IMR-90 (cell line): ENCODE results near the gene PHF21A. TPM values are rescaled to one million over a fixed set of nuclear protein-coding genes. Genes with fewer than 3 reads are reported as not detected.
"Not testable (repeated sequence)": the region's sequence is repeated elsewhere in the genome, so short reads cannot be mapped to it uniquely, and the experiment has no call there.

ENCODE experiments used
- ATAC-seq: fragments of 200-7000 bp; cut with Tn5 transposase; 2 replicates; pipeline ENCODE4 v1.9.1; 2020; ENCODE audit warnings: low read depth, mild to moderate bottlenecking, moderate library complexity
- BruUV-seq: library from RNA; stranded (reverse); fragments of 400-500 nt; replicated peaks from 2 replicates; lab custom pipeline; 2021; lab: Mats Ljungman, UMichigan
- CTCF ChIA-PET: fragments of 300-600 bp; formaldehyde crosslinking; extraction: SDS; loops from one replicate; lab custom pipeline; 2021; ENCODE audit warnings: antibody characterized with exemption; lab: Yijun Ruan, JAX
- POLR2A ChIA-PET: fragments of 300-600 bp; sonication (Branson Sonifier 250); formaldehyde crosslinking; loops from one replicate; lab custom pipeline; 2022; ENCODE audit warnings: antibody characterized with exemption; ENCODE audit not compliant: unreplicated experiment; lab: Charles Lee
- DNase-seq: peaks from one replicate; pipeline ENCODE4 v3.0.0; 2013
- H2AFZ ChIP-seq: replicated peaks from 2 replicates; pipeline ENCODE3; 2013; ENCODE audit warnings: low read length, mild to moderate bottlenecking; ENCODE audit not compliant: poor library complexity
- H2AK5ac ChIP-seq: 2 replicates; pipeline ENCODE4 v1.6.1; 2013; ENCODE audit warnings: low read depth, low read length, inconsistent platforms
- H2AK9ac ChIP-seq: replicated peaks from 2 replicates; pipeline ENCODE3; 2013; ENCODE audit warnings: mild to moderate bottlenecking, low read depth, low read length, moderate library complexity; ENCODE audit not compliant: poor library complexity
- H2BK120ac ChIP-seq: 2 replicates; pipeline ENCODE4 v1.6.1; 2013; ENCODE audit warnings: low read depth, low read length, inconsistent platforms
- H2BK15ac ChIP-seq: 3 replicates; pipeline ENCODE4 v1.6.1; 2013; ENCODE audit warnings: low read depth, low read length, inconsistent platforms
- H2BK20ac ChIP-seq: 2 replicates; pipeline ENCODE4 v1.6.1; 2013; ENCODE audit warnings: low read depth, mild to moderate bottlenecking, inconsistent platforms, low read length, moderate library complexity
- H2BK5ac ChIP-seq: 2 replicates; pipeline ENCODE4 v1.6.1; 2013; ENCODE audit warnings: mild to moderate bottlenecking, low read depth, low read length, inconsistent platforms; ENCODE audit not compliant: poor library complexity, severe bottlenecking
- H3K14ac ChIP-seq: replicated peaks from 2 replicates; pipeline ENCODE4 v1.6.1; 2013; ENCODE audit warnings: low read depth, low read length, inconsistent platforms
- H3K18ac ChIP-seq: 2 replicates; pipeline ENCODE4 v1.6.1; 2013; ENCODE audit warnings: low read depth, low read length, control low read depth
- H3K23ac ChIP-seq: 2 replicates; pipeline ENCODE4 v1.6.1; 2013; ENCODE audit warnings: low read depth, low read length, inconsistent platforms
- H3K27ac ChIP-seq: 2 replicates; pipeline ENCODE4 v1.5.1; 2013; ENCODE audit warnings: mild to moderate bottlenecking, control low read depth, low read length; ENCODE audit not compliant: insufficient read depth
- H3K27me3 ChIP-seq: 2 replicates; pipeline ENCODE4 v1.6.1; 2013; ENCODE audit warnings: low read length; ENCODE audit not compliant: control insufficient read depth, insufficient read depth
- H3K36me3 ChIP-seq: 2 replicates; pipeline ENCODE4 v1.6.1; 2013; ENCODE audit warnings: low read length, mixed read lengths; ENCODE audit not compliant: control insufficient read depth, insufficient read depth
- H3K4ac ChIP-seq: 2 replicates; pipeline ENCODE4 v1.6.1; 2013; ENCODE audit warnings: low read depth, low read length, inconsistent platforms
- H3K4me1 ChIP-seq: 2 replicates; pipeline ENCODE4 v1.6.1; 2013; ENCODE audit warnings: low read length, mixed read lengths; ENCODE audit not compliant: control insufficient read depth, insufficient read depth
- H3K4me2 ChIP-seq: 2 replicates; pipeline ENCODE4 v1.6.1; 2013; ENCODE audit warnings: low read depth, mild to moderate bottlenecking, control low read depth, low read length, moderate library complexity
- H3K4me3 ChIP-seq: 2 replicates; pipeline ENCODE4 v1.5.1; 2013; ENCODE audit warnings: low read depth, mild to moderate bottlenecking, control low read depth, low read length, moderate library complexity; ENCODE audit not compliant: insufficient read depth
- H3K56ac ChIP-seq: 2 replicates; pipeline ENCODE4 v1.6.1; 2013; ENCODE audit warnings: low read length, inconsistent platforms; ENCODE audit not compliant: insufficient read depth; ENCODE audit errors: extremely low read depth
- H3K79me1 ChIP-seq, 2 experiments: 2 replicates each; pipeline ENCODE4 v1.6.1; 2013; ENCODE audit warnings: low read length in 2 of 2, inconsistent platforms in 1 of 2, low read depth in 1 of 2
- H3K9ac ChIP-seq: 2 replicates; pipeline ENCODE4 v1.6.1; 2013; ENCODE audit warnings: low read depth, low read length, control low read depth
- H3K9me1 ChIP-seq: 2 replicates; pipeline ENCODE4 v1.6.1; 2013; ENCODE audit warnings: low read length, inconsistent platforms; ENCODE audit not compliant: insufficient read depth
- H3K9me3 ChIP-seq: 2 replicates; pipeline ENCODE4 v1.6.1; 2013; ENCODE audit warnings: low read length; ENCODE audit not compliant: control insufficient read depth, insufficient read depth
- H4K20me1 ChIP-seq: 2 replicates; pipeline ENCODE4 v1.6.1; 2013; ENCODE audit warnings: low read length, inconsistent platforms; ENCODE audit not compliant: insufficient read depth
- H4K5ac ChIP-seq: 2 replicates; pipeline ENCODE4 v1.6.1; 2013; ENCODE audit warnings: mild to moderate bottlenecking, low read depth, low read length, control low read depth
- H4K8ac ChIP-seq, 2 experiments: 2 replicates each; pipeline ENCODE4 v1.6.1; 2013; ENCODE audit warnings: low read depth in 2 of 2, low read length in 2 of 2, control low read depth in 1 of 2, inconsistent platforms in 1 of 2
- H4K91ac ChIP-seq: 2 replicates; pipeline ENCODE4 v1.6.1; 2013; ENCODE audit warnings: low read depth, low read length, inconsistent platforms; ENCODE audit not compliant: insufficient read depth
- WGBS, 2 experiments: methylation state at CpG; one replicate each; pipeline versions ENCODE4 v1.1.5 to v1.1.7; 2013; ENCODE audit warnings: missing lambda C conversion rate in 2 of 2; ENCODE audit not compliant: insufficient read length in 1 of 2; ENCODE audit errors: extremely low coverage in 2 of 2; 5-methylcytosine and 5-hydroxymethylcytosine counted together
- dilution Hi-C: fragments of 300-500 bp; cut with HindIII; formaldehyde crosslinking; loops from one replicate; pipeline ENCODE4 v1.14.3; 2018; ENCODE audit warnings: low sequenced_read_pairs; ENCODE audit not compliant: unreplicated experiment
- in situ Hi-C: fragments of 300-500 bp; cut with MboI; formaldehyde crosslinking; loops from 3 replicates; pipeline ENCODE4 v1.14.3; 2019; ENCODE audit warnings: low sequenced_read_pairs, inconsistent platforms, mixed read lengths
- intact Hi-C: fragments of 100-400 bp; cut with micrococcal nuclease; formaldehyde crosslinking; loops from 2 replicates; pipeline ENCODE4 v1.10.0; 2022
- polyA plus RNA-seq, 3 experiments: library from polyadenylated mRNA; depleted of rRNA; stranded (reverse); fragments of >200 nt; gene quantifications; 2 replicates each; pipeline ENCODE4 v1.2.3, GENCODE V29; 2012; ENCODE audit warnings: low replicate concordance in 1 of 3
- total RNA-seq: library from RNA; depleted of rRNA; stranded (reverse); fragments of >200 nt; gene quantifications from 2 replicates; pipeline ENCODE4 v1.2.3, GENCODE V29; 2012

PHF21A gene
- total and polyA plus RNA-seq, 2 of the 4 experiments (the other 2 are of a cell fraction), result 9.0 to 20.6 TPM

DNA sequence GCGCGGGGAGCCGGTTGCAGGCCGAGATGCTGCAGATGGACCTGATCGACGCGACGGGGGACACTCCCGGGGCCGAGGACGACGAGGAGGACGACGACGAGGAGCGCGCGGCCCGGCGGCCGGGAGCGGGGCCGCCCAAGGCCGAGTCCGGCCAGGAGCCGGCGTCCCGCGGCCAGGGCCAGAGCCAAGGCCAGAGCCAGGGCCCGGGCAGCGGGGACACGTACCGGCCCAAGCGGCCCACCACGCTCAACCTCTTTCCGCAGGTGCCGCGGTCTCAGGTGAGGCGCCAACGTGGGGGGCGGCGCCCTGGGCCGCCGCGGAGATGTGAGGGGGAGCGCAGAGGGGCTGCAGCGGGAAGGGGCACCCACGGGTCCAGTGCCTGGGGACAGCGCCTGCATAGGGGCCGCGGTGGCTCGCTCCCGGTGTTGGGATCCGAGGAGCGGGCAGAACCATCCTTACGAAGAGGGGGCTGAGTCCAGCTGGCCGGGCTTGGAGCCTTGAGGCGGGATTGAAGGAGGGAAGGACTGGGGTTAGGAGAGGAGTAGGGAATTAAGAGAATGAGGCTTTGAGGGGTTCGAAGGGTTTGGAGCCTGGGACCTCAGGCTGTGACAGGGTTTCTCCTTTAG lies 221.0 kb downstream of the PHF21A start:
- Histone ChIP-seq H3K9ac (peak overlapping the region; percentile 27), H4K20me1 (peaks cover 19% of the 10 kb centered on the region), H3K14ac (0 out of 2 replicates have a peak overlapping the region, but pooled peaks have one; percentile 4), H3K36me3 (peaks cover 15% of the 10 kb centered on the region), H3K4ac (0 out of 2 replicates have a peak overlapping the region, but pooled peaks have one; percentile 27), H3K4me3 (peak overlapping the region; percentile 50), H3K27ac (peak overlapping the region; percentile 3; the same call in 1 of the 2 replicates), H2AFZ (peak overlapping the region; percentile 96), H3K4me2 (peak overlapping the region; percentile 83), H3K23ac (peak overlapping the region; percentile 65; the same call in 1 of the 2 replicates), H2AK9ac (peak overlapping the region; percentile 44), H3K27me3 (peaks cover 23% of the 10 kb centered on the region)
- intact Hi-C loops, H4K5ac ChIP-seq, H3K79me1 ChIP-seq, H2AK5ac ChIP-seq, DNase-seq, H3K18ac ChIP-seq, H3K4me1 ChIP-seq, H3K9me1 ChIP-seq, BruUV-seq, H3K9me3 ChIP-seq, H3K56ac ChIP-seq, in situ Hi-C loops, H2BK120ac ChIP-seq, H2BK15ac ChIP-seq, H2BK5ac ChIP-seq, H4K91ac ChIP-seq, H4K8ac ChIP-seq, H2BK20ac ChIP-seq, dilution Hi-C loops: not testable (repeated sequence)
- 10% methylated on average over 3 of the region's 59 CpGs; no CpG with 5 or more reads in 1 of the 2 experiments for WGBS, 2 experiments
- ChIA-PET CTCF (interaction anchor here (1.5 kb wide), 1 partner anchor 28 kb away, joined by 6 read pairs; no protein-coding TSS in a partner anchor), POLR2A (interaction anchor here (0.6 kb wide), 1 partner anchor 395 kb away, joined by 5 read pairs; no protein-coding TSS in a partner anchor)
- ATAC-seq, result peak; percentile 40
